D721Med (cell line): ENCODE measurements around the gene KRT83.
"Not testable (repeated sequence)": the region's sequence is repeated elsewhere in the genome, so short reads cannot be mapped to it uniquely, and the experiment has no call there.

Experiments used
- DNase-seq: peaks from one replicate; pipeline ENCODE4 v3.0.0; 2011; ENCODE audit warnings: low spot score; ENCODE audit not compliant: insufficient read length
- FAIRE-seq: peaks from 2 replicates; lab custom pipeline; 2011; peaks lifted over from hg19 to GRCh38; lab: Jason Lieb, UNC
- TF ChIP-seq, protein P1 (sequence below): IDR thresholded peaks from 2 replicates; pipeline ENCODE4 v1.5.1; 2012; ENCODE audit warnings: mild to moderate bottlenecking, control low read depth; ENCODE audit not compliant: insufficient read depth; ENCODE audit errors: missing control alignments

Gene KRT83

DNA sequence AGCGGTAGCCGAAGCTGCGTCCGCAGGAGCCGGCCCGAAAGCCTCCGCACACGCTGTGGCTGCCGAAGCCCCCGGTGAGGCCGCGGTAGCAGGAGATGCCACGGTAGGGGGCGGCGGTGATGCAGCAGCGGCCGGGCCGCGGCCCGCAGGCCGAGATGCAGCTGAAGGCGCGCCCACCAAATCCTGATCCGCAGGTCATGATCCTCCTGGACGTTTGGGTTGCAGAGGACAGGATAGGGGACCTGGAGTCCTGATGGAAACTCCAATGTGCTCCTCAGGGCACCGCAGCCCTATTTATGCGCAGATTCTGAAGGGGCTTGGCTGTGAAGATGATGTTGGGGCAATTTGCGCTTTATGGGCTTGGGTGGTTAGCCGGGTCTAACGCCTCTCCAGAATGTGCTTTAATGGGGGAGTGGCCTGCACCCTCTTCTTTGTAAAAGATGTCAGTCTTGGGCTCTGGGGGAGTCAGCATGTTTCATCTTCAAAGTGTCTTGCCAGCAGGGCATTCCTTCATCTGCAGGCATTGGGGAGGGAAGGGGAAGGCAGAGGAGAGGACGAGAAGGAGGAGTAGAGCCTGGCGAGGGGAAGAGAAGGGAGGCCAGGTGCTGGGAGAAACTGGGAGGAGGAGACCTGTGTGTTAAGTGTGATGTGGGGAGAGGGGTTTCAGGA, 29.8 kb downstream of the KRT83 start, which contains the start of gene KRT81:
TSS of gene KRT81 (minus strand) at position 268 of the 669 bp plus-strand sequence. CDS start at position 199, 69 bp downstream.
- FAIRE-seq (no peak), DNase-seq (no peak)
- TF ChIP-seq, protein P1, sequence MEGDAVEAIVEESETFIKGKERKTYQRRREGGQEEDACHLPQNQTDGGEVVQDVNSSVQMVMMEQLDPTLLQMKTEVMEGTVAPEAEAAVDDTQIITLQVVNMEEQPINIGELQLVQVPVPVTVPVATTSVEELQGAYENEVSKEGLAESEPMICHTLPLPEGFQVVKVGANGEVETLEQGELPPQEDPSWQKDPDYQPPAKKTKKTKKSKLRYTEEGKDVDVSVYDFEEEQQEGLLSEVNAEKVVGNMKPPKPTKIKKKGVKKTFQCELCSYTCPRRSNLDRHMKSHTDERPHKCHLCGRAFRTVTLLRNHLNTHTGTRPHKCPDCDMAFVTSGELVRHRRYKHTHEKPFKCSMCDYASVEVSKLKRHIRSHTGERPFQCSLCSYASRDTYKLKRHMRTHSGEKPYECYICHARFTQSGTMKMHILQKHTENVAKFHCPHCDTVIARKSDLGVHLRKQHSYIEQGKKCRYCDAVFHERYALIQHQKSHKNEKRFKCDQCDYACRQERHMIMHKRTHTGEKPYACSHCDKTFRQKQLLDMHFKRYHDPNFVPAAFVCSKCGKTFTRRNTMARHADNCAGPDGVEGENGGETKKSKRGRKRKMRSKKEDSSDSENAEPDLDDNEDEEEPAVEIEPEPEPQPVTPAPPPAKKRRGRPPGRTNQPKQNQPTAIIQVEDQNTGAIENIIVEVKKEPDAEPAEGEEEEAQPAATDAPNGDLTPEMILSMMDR: no peak

DNA sequence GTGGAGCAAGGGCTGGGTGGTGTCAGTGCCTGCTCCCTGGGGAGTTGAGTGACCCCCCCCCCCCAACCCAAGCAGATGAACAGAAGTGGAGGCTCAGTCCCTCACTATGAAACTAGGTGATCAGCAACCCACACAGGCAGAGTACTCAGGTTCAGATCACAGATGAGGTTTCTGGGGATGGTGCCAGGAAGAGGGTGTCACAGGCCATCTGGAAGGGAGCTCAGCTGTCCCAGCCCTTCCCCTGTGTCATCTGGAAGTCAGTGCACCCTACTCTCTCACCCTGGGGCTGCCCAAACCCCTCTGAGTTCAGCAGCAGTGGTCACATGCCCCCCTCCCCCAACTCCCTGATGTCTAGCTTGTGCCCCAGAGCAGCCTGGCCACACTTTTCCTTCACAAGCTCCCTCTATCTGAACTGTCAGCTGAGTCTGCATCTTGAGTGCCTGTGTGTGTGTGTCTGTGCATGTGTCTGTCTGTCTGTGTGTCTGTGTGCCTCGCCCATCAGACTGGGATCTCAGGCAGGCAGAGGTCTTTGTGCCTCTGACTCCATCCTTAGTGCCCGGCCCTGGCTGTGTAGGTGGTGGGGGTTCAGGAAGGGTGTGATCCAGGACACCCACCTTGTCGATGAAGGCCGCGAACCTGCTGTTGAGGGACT, 30.6 kb downstream of the KRT83 start:
- DNase-seq, FAIRE-seq: not testable (repeated sequence)

DNA sequence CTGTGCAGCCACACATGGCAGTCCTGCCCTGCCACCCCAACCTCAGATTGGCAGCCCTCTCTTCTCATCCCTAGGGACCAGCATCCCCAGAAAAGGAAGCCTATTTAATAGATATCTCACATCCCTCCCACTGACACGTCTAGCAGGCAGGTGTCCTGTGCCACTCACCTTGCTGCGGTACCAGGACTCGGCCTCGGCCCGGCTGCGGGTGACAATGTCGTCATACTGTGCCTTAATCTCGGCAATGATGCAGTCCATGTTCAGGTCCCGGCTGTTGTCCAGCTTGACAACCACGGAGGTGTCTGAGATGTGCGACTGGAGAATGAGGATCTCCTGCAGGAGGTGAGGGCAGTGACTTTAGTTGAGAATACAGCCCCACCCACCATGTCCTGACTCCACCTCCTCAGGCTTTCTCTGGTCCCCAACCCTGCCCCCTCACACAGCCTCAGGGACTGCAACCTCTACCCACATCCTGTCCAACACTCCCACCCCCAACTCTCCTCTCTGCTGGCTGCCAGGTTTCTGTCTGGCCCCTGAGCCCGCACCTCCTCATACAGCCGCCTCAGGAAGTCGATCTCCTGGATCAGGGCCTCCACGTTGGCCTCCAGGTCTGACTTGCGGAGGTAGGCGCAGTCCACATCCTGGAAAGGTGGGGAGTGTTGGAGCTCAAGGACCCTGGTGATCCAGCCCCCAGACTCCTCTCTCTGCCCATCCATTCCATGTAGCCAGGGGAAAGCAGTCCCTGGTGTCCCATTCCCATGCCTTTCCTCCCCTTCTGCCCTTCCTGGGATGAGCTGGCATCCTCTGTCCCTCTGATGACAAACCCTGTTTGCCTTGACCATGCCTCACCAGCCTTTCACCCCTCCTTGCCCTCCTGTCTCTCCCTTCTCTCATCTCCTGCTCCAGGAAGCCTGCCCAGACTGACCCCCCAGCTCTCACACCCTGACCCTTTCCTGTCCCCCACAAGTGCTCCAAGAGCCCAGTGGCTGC, 33.1 kb downstream of the KRT83 start:
- FAIRE-seq, DNase-seq: not testable (repeated sequence)

DNA sequence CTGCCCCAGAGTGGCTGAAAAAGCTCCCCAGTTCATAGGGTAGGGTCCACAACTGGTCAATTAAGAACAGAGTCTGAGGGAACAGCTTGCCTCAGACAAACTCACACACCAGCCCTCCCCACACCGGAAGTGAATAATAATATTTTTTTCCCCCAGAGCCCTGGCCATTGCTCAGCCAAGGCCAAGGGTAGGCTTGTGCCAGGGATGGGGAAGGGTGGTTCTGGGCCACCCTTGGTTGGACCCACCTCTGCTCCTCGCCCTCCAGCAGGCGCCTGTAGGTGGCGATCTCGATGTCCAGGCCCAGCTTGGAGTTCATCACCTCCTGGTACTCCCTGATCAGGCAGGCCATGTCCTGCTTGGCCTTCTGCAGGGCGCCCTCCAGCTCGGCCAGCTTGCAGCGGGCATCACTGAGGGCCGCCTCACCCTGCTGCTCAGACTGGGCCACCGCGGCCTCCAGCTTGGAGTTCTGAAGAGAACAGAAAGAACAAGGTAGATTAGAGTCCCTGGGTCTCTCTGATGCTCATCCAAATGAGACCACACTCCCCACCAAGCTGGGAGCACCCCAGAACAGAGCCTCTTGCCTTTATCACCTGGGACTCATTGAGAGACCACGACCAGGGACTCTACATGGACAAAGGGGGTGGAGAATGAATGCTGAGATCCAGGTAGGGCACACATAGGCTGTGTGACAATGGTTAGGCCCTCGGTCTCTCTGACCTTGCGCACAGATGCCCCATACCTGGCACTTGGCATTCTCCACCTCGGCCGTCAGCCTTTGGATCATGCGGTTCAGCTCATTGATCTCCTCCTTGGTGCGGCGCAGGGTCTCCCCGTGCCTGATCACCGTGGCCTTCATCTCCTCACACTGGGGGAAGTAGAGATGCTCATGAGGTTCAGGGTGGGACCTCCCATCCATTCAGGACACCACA, 34.1 kb downstream of the KRT83 start:
- not testable (repeated sequence) for FAIRE-seq, DNase-seq

DNA sequence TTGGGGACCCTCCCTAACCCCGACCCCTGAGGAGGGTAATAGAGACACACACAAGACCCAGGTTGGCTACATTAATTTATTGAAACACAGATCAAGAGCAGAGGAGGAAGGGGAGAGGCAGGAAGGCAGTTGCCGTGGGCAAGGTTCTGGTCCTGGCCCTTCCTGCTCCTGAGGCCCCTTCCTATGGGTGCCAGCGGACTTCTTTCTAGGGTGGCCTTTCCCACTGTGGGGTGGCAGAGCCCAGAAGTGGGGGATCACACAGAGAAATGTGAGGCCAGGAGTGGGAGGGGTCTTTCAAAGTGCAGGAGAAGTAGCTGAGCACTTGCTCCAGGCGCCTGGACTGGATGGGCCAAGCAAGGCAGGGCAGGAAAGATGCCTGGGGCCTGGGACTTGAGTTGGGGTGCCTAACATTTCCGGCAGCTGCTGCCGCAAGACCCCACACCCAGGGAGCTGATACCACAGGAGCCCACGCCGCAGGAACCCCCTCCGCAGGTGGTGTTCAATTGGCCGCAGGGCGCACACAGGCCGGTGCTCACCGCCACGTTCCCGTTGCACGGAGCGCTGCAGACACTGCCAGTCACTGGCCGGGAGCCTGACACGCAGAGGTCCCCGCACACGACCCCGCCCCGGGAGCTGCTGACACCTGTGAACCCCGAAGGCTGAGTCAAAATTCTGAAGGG, 35.2 kb downstream of the KRT83 start:
- TF ChIP-seq, protein P1: no peak
- FAIRE-seq (no peak), DNase-seq (no peak)

DNA sequence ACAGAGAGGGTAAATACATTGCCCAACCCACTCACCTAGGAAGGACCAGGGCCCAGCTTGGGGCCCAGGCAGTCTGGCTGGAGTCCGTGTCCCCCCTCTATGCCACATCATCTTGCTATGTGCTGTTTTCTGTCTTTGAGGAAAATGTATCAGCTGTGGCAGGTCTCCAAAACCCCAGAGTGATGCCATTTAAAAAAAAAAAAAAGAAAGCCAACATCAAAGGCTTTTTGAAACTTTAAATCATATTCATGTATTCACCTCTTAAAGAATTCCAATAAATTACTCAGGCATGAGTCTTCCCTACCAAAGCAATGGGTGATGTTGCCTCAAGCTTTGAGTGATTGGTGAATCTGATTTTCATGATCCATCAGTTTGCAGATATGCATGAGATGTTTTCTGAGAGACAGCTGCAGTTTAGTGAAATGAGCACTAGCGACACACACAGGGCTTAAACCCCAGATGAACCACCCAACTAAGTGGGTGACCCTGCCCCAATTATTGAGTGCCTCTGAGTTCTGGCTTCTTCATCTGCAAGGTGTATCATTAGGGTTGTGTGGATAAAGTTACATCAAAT, 35.9 kb downstream of the KRT83 start:
- FAIRE-seq: no peak
- DNase-seq: no peak
- TF ChIP-seq, protein P1: no peak

DNA sequence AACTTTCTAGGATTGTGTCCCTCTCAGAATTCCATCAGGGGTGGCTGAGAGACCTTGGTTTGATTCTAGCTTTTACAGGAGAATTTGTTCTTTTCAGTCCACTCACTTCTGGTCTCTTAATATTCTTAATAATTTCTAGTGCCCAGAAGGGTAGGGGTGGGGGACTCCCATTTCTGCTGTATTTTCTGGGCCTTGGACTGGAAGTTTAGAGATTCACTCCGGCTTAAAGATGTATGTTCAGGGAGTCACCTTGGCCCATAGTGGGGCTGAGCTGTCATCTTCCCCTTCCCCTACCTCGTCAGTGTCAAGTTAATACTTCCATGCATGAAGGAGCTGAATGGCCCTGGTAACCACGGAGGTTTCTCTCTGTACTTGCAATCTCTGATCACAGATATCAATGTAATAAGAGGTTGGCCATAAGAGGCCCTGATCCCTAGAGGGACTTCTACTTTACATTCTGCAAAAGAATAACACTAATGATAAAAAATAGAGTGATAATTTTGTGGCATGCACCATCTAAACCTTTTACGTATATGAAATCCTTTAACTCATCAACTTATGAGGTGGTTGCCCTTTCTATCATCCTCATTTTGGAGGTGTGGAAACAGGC, 36.5 kb downstream of the KRT83 start:
- TF ChIP-seq, protein P1: no peak
- FAIRE-seq (no peak), DNase-seq (no peak)
